ENCODE results near the gene HELQ. TPM values are rescaled to one million over a fixed set of nuclear protein-coding genes. Genes with fewer than 3 reads are reported as not detected.
"Not testable (repeated sequence)": the region's sequence is repeated elsewhere in the genome, so short reads cannot be mapped to it uniquely, and the experiment has no call there.

The HELQ gene
- total RNA-seq, 1 donor from 2014 or later, result 13.6 TPM

- ATAC-seq (no peak), DNase-seq (ENCODE audit: missing footprints) (no peak)
- intact Hi-C loops (cut with DNase I), result loop anchor here (1.0 to 10.0 kb wide), 2 partner anchors 31 to 170 kb away; partner anchors contain the start of genes ABRAXAS1 and COQ2
These were observed 937 bp downstream of the HELQ start for GRCh38 chr4:83454686-83455085.

- DNase-seq (ENCODE audit: missing footprints) (no peak), ATAC-seq (no peak)
- intact Hi-C loops (cut with DNase I), result no loop called here
These were observed 6.6 kb downstream of the HELQ start for GRCh38 chr4:83449009-83449408.

- DNase-seq (ENCODE audit: missing footprints) (no peak), ATAC-seq (no peak)
- intact Hi-C loops (cut with DNase I), result no loop called here
These were observed 14.7 kb downstream of the HELQ start for GRCh38 chr4:83440899-83441298.

GRCh38 chr4:83440148-83440814, 15.3 kb downstream of the HELQ start:
- DNase-seq (ENCODE audit: missing footprints), result no peak
- intact Hi-C loops (cut with DNase I), result no loop called here
- no peak for ATAC-seq

- ATAC-seq, result no peak
- no peak for DNase-seq (ENCODE audit: missing footprints)
- intact Hi-C loops (cut with DNase I), result no loop called here
These were observed 16.9 kb downstream of the HELQ start for GRCh38 chr4:83438719-83439118.

GRCh38 chr4:83436680-83437079, 18.9 kb downstream of the HELQ start:
- intact Hi-C loops (cut with DNase I), result no loop called here
- no peak for DNase-seq (ENCODE audit: missing footprints)
- ATAC-seq, result no peak

GRCh38 chr4:83431200-83431599, 24.4 kb downstream of the HELQ start:
- intact Hi-C loops (cut with DNase I), result no loop called here
- DNase-seq (ENCODE audit: missing footprints) (no peak), ATAC-seq (no peak)

- ATAC-seq, result no peak
- intact Hi-C loops (cut with DNase I), result no loop called here
- DNase-seq (ENCODE audit: missing footprints), result no peak
These were observed 37.4 kb downstream of the HELQ start for GRCh38 chr4:83418211-83418610.

- ATAC-seq, result no peak
These were observed 38.1 kb downstream of the HELQ start for GRCh38 chr4:83417566-83417965.

GRCh38 chr4:83413676-83414075, 41.9 kb downstream of the HELQ start:
- no peak for ATAC-seq
- intact Hi-C loops (cut with DNase I), result no loop called here
- DNase-seq (ENCODE audit: missing footprints), result no peak

More at GRCh38 chr4:83417566-83417965, 38.1 kb downstream of the HELQ start:
- DNase-seq (ENCODE audit: missing footprints), result no peak
- intact Hi-C loops (cut with DNase I), result no loop called here

GRCh38 chr4:83408908-83409307, 46.7 kb downstream of the HELQ start:
- DNase-seq (ENCODE audit: missing footprints), result no peak
- no peak for ATAC-seq
- intact Hi-C loops (cut with DNase I), result no loop called here

GRCh38 chr4:83405844-83406816, 49.5 kb downstream of the HELQ start:
- intact Hi-C loops (cut with DNase I), result no loop called here
- DNase-seq (ENCODE audit: missing footprints) (no peak), ATAC-seq (no peak)

GRCh38 chr4:83398158-83398557, 57.5 kb downstream of the HELQ start:
- intact Hi-C loops (cut with DNase I); ATAC-seq; DNase-seq (ENCODE audit: missing footprints): not testable (repeated sequence)

- no peak for DNase-seq (ENCODE audit: missing footprints)
- no peak for ATAC-seq
- intact Hi-C loops (cut with DNase I), result no loop called here
These were observed 61.7 kb downstream of the HELQ start for GRCh38 chr4:83393908-83394307.

GRCh38 chr4:83392562-83392961, 63.1 kb downstream of the HELQ start:
- intact Hi-C loops (cut with DNase I), result no loop called here
- no peak for DNase-seq (ENCODE audit: missing footprints)
- no peak for ATAC-seq

GRCh38 chr4:83390944-83391343, 64.7 kb downstream of the HELQ start:
- intact Hi-C loops (cut with DNase I), result no loop called here
- ATAC-seq, result no peak
- no peak for DNase-seq (ENCODE audit: missing footprints)

GRCh38 chr4:83389756-83390505, 65.7 kb downstream of the HELQ start:
- DNase-seq (ENCODE audit: missing footprints) (no peak), ATAC-seq (no peak)
- intact Hi-C loops (cut with DNase I), result no loop called here

- intact Hi-C loops (cut with DNase I), result no loop called here
- ATAC-seq (peak; percentile 48), DNase-seq (ENCODE audit: missing footprints) (no peak)
These were observed 66.4 kb downstream of the HELQ start for GRCh38 chr4:83389037-83389720.

GRCh38 chr4:83388313-83388676, 67.3 kb downstream of the HELQ start:
- DNase-seq (ENCODE audit: missing footprints) (no peak), ATAC-seq (no peak)
- intact Hi-C loops (cut with DNase I), result no loop called here

Measured in Right ventricle myocardium inferior (tissue), 1 donor.